ENCODE data around the gene CTBP2.
A peak's percentile ranks its signal among the peaks of the same experiment; 100 is the strongest.

Gene CTBP2

GRCh38 chr10:125024497-125025234, 135.7 kb downstream of the CTBP2 start:
- no peak for DNase-seq (ENCODE audit: low spot score)

GRCh38 chr10:125023862-125024496, 136.4 kb downstream of the CTBP2 start:
- DNase-seq (ENCODE audit: low spot score) = no peak

- DNase-seq (ENCODE audit: low spot score) = peak; percentile 74
Observed at GRCh38 chr10:125023255-125023654, 137.1 kb downstream of the CTBP2 start.

- no peak for DNase-seq (ENCODE audit: low spot score)
Observed at GRCh38 chr10:125022671-125023070, 137.7 kb downstream of the CTBP2 start.

- no peak for DNase-seq (ENCODE audit: low spot score)
Observed at GRCh38 chr10:125021686-125022344, 138.5 kb downstream of the CTBP2 start.

GRCh38 chr10:125020871-125021270, 139.5 kb downstream of the CTBP2 start:
- DNase-seq (ENCODE audit: low spot score) = no peak

GRCh38 chr10:125020386-125020785, 140.0 kb downstream of the CTBP2 start:
- no peak for DNase-seq (ENCODE audit: low spot score)

- DNase-seq (ENCODE audit: low spot score) = no peak
Observed at GRCh38 chr10:125018576-125019143, 141.7 kb downstream of the CTBP2 start.

- no peak for DNase-seq (ENCODE audit: low spot score)
Observed at GRCh38 chr10:125017547-125018298, 142.6 kb downstream of the CTBP2 start.

- no peak for DNase-seq (ENCODE audit: low spot score)
Observed at GRCh38 chr10:125016611-125017202, 143.7 kb downstream of the CTBP2 start.

- no peak for DNase-seq (ENCODE audit: low spot score)
Observed at GRCh38 chr10:125016123-125016522, 144.2 kb downstream of the CTBP2 start.

GRCh38 chr10:125015356-125015944, 144.9 kb downstream of the CTBP2 start:
- DNase-seq (ENCODE audit: low spot score) = no peak

- DNase-seq (ENCODE audit: low spot score) = no peak
Observed at GRCh38 chr10:125014836-125015355, 145.5 kb downstream of the CTBP2 start.

GRCh38 chr10:125014086-125014830, 146.1 kb downstream of the CTBP2 start:
- DNase-seq (ENCODE audit: low spot score) = no peak

GRCh38 chr10:125013529-125013872, 146.9 kb downstream of the CTBP2 start:
- no peak for DNase-seq (ENCODE audit: low spot score)

- DNase-seq (ENCODE audit: low spot score) = no peak
Observed at GRCh38 chr10:125012851-125013528, 147.4 kb downstream of the CTBP2 start.

- DNase-seq (ENCODE audit: low spot score) = no peak
Observed at GRCh38 chr10:125011926-125012705, 148.2 kb downstream of the CTBP2 start.

GRCh38 chr10:125011171-125011925, 149.0 kb downstream of the CTBP2 start:
- no peak for DNase-seq (ENCODE audit: low spot score)
